Activated T-cell treated with anti-CD3 and anti-CD28 coated beads for 1 hour (primary cell): Measurements from ENCODE around the gene ATIC.
"Not testable (repeated sequence)": the region's sequence is repeated elsewhere in the genome, so short reads cannot be mapped to it uniquely, and the experiment has no call there.

Experiments used
- DNase-seq: peaks from one replicate; pipeline ENCODE4 v3.0.0-alpha.2; 2020; ENCODE audit warnings: low read depth

Gene ATIC

DNA sequence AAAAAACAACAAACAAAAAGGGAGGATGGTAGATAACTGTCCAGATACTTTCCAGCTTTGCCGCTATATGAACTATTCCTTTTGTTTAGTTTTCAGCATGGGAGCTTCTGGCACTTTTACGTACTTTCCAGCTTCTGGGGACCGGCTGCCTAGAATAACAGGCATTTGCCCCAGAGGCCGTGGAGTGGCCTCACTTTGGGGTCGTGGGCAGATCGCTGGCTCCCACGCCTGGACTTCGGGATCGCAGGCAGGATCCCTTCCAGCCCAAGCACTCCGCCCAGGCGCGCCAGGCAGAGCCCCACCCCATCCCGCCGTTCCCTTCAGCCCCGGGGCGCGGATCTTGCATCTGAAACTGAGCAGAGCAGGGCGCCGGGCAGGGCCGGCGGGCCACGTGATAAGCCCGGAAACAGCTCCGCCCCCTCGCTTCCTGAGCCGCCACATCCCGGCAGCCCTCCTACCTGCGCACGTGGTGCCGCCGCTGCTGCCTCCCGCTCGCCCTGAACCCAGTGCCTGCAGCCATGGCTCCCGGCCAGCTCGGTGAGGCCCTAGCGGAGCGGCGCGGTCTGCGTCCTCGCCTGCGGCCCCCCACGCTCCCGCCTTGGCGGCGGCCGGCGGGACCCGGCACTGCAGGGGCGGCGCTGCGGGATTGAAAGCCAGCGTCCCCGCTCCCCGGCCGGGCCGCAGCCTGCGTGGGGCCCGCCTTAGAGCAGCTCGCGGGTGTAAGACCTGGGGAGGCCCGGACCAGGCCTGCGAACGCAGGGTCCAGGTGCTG lies at the start of gene ATIC:
Gene ATIC (plus strand): TSS at position 435 of the 772 bp plus-strand sequence. CDS start 84 bp downstream, at position 519.
- peak; percentile 83 for DNase-seq

DNA sequence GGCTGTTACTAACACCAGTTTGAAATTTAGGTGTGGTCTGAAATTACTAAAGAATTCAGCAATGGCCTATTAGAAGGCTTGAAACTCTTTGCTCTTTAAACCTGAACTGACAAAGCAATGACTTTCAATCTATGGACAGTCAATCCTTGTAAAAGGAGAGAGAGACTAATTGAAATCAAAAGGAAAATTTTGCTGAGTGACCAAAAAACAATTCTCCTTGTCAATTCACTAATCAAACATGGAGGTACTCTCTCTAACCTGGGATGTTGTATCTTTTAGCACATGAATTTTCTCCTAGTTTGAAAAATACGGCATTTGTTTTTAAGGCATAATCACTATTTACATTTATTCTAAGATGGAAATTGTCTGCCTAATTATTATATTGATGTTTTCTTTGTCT lies 49.6 kb upstream of the ATIC start:
- DNase-seq = no peak

DNA sequence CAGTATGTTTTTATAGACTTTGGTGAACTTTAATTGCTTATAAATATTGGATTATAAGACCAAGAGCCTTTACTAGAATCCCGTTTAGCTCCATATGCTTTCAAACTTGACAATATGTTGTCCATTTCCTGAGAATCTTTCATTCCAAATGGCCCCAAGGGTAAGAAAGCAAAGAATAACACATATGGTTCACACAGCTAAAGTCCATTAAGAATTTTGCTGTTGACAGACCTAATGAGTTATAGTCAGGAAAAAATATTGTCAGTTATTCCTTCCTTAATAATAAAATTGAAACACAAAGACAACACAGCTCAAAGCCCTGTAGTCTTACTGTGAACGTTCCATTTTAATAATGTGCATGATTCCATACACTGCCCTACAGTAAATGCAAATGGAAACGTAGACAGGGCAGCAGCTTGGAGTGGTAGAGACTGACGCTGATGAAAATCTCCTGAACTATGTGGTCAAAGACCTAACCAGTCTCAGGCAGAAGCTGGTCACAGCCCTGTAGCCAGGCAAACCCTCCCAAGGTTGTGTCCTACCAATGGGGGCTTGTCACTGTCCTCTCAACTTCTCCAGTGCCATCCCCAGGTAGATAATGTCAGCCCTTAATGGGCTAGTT lies 49.0 kb upstream of the ATIC start:
- DNase-seq = no peak

DNA sequence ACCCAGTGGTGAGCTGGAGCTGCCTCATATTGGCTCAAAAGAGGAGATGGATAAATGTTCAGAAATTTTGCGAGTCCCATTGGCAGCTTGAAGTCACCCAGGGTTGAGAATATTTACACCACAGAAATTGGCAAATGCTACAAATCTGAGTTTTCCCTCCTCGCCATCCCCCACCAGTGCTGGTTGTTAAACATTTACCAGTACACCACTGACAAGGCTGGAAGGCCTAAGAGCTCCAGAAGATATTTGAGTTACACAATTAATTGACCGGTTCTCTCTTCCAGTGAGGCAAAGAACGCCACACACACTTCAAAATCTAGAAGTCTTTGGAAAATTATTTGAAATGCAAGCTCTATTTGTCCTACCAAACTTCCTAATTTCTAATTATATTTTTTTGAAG lies 47.5 kb upstream of the ATIC start:
- DNase-seq = no peak

DNA sequence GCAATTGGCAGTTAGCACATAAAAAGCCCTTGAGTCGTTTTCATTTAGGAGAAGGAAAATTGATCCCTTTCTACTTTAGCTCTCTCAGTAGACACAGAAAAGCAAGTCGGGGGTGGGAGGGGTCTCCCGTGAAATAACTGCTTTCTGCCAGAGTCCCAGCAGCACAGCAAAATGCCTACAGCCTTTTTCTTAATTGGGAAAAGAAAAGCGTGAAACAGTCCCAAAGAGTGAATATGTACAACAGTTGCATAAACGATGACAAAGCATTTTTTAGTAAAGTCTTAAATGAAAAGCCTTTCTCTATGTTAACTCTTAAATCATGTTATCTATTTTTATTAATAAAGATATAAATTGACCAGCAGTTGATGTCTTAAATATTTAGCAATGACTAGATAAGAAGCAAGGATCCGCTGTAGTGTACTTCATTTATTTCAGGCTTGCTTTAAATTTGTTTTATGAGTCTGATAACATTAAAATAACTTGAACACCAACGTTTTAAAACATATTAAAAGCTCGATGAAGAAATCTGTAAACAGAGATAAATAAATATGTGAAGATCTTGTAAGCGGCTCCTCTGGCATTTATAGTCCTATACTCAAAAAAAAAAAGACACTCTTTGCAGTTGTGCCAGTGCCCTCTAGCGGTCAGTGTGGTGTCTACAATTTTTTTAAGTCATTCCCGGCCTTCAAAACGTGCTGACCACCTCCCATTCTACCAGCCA lies 42.3 kb upstream of the ATIC start:
- DNase-seq = peak; percentile 49

DNA sequence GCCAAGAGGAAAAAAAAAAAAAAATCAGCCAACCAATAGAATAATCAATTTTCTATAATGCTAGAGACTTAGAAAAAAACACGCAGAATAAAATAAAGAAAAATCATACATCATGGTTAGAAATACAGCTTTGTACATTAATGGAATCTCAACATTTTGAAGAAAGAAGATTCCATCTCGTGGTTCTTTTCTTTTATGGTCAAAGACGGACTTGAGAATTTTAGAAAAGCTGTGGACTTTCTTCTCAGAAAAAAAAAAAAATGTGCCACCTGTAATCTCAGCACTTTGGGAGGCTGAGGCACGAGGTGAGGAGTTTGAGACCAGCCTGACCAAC lies 41.8 kb upstream of the ATIC start:
- DNase-seq = no peak

DNA sequence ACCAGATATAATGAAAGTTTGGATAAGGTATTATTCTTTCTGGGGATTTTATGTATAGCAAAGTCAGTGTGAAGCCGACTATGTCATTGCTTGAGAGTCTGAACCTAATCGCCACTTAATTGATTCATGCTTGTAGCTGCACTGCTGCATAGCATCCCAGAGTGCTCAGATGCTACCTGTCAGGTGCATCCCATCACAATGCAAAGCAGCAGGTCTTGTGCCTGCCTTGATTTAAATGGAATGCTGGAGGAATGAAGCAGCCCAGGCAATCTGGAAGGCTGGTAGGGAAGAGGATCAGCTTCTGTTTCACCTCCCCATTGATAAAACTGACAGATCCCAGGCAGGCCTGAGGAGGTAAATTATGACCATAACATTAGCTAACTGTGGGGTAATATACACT lies 40.4 kb upstream of the ATIC start:
- no peak for DNase-seq

DNA sequence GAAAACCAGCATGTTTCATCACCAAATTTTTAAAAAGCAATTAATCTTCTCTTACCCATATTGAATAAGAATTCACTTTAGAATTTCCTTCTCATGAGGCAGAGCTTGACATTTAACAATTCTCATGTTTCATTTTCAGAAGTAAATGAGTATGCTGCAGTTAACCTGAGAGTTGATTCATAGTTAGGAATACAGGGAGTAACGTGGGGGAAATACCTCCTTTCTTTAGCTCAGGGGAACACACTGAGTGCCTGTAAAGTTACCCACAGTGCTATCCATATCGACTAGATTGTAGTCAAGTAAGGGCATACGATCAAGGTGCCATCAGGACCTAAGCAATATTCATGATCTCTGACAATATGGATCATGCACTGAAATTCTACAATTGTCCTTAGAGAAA lies 38.9 kb upstream of the ATIC start:
- DNase-seq = no peak

DNA sequence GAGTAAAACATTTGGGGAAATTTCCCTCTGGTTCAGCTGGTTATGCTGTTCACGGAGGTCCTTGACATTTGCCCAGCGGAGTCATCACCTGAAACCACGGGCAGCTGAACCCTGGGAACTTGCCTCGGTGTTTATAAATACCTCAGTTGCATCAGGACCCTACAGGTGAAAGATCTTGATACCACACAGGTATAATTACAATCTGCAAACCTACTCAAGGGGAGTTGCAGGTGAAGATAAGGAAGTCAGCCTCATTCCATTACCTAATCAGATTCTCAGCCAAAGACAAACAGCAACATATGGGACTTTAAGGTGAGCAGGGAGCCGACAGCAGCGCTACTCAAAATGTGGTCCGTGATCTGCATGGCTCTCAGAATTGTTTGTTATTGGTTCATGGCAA lies 37.0 kb upstream of the ATIC start:
- no peak for DNase-seq

DNA sequence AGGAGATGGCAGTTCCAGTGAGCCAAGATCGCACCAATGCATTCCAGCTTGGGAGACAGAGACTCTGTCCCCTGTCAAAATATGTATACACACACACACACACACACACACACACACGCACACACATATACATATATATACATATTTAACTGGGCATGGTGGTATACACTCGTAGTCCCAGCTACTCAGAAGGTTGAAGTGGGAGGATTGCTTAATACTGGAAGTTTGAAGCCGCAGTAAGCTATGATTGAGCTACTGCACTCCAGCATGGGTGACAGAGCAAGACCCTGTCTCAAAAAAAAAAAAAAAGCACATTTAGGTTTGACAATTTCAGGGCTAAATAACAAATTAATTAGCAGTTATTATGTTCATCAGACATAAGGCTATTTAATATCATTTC lies 36.0 kb upstream of the ATIC start:
- no peak for DNase-seq

DNA sequence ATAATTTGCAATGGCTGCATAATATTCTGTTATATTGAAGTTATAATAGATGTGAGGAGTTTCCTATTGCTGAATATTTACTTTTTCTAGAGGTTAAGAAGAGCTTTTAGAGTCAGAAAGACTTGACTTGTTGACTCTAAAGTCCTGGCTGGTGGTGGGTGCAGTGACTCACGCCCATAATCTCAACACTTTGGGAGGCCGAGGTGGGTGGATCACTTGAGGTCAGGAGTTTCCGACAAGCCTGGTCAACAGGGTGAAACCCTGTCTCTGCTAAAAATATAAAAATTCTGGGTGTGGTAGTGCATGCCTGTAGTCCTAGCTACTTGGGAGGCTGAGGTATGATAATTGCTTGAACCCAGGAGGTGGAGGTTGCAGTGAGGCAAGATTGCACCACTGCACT lies 33.9 kb upstream of the ATIC start:
- DNase-seq = no peak

DNA sequence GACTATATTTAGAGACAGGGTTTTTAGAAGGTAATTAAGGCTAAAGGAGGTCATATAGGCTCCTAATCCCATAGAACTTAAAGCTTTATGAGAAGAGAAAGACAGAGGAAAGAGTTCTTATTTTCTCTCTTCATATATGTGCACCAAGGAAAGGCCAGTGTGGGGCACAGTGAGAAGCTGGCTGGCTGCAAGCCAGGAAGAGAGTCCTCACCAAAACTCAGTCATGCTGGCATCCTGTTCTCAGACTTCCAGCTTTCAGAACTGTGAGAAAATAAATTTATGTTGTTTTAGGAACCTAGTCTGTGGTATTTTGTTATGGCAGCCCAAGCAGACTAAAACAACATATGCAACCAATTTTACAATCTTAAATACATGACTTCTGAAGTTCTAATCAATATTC lies 31.5 kb upstream of the ATIC start:
- no peak for DNase-seq

DNA sequence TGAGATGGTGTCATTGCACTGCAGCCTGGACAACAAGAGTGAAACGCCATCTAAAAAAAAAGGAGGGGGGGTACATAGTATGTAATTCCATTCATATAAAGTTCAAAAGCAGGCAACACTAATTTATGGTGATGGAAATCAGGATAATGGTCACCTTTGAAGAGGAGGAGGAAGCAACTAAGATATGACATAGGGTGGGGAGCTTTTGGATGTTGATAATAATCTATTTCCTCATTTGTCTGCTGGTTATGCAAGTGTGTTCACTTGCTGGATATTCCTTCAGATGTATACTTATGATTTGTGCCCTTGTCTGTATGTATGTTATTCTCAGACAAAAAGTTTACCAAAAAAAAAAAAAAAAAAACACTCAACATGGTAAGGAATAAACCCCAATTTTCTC lies 28.6 kb upstream of the ATIC start:
- no peak for DNase-seq

DNA sequence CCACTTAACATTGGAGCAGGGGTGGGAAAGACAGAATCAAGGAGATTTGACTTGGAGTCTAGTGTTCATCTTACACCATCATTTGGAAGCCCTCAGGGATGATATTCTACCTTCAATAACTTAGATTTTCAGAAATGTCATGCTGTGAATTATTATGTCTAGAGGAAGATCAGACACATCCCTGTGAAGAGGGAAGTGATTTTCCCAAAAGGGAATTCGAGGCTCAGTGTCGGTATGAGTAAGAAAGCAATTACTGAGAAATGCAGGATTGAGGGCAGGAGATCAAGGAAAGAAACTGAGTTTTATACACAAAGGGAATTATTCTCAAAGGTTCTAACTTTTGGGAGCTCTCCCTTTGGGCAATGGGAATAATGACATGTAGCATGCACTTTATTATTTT lies 25.6 kb upstream of the ATIC start:
- DNase-seq = no peak

DNA sequence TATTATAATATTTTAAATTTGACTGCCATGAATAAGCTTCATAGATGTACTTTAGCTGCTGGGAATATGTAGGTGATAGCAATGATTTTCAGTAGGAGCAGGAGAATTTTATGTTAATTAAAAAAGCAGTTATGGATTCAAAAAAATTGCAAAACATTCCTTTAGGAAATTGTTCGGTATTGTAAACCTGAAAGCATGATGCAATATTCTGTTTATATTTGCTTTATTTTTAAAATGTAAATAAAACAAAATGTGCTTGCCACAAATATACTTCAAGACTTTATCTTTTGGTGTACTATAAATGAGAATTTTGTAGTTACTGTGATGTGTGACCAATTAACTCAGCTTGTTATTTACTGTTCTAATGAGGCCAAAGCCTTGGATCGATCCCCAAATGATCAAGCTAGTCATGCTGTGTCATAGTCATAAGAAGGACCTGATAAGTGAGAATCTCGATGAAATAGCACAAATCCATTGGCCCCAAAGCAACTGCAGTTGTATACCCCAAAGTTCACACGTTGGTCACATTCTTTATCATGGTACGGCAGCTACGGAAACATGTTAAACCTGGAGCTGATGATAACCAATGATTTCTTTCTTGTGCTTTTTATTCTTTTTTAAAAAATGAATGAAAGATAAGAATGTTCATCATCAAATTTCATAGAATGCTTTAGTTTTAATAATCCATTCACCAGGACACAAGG lies 23.6 kb upstream of the ATIC start:
- DNase-seq = no peak

DNA sequence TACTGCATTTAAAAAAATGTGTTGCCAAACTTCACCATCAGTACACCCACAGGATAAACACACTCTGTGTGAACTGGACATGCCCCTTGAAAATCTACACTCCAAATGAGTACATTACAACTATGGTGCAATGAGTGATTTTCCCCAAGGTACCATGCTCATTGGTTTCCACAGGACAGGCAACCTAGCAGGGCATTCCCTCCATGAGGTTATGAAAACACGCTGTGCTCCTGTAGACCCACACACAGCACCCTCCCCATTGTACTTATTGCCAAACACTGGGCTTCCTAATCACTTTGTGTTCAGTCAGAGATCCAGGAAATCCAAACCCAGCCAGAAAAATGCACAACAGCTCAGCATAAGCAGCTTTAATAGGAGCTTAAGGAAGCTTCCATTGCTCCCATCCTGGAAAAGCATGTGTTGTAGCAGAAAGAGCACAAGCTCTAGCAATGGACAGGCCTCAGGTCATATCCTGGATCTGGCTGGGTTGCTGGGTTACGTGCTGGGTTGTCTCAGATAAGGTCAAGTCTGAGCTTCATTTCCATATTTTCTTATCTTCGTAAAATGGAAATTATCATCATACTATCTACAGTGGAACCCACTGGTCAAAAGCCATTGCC lies 20.8 kb upstream of the ATIC start:
- no peak for DNase-seq

DNA sequence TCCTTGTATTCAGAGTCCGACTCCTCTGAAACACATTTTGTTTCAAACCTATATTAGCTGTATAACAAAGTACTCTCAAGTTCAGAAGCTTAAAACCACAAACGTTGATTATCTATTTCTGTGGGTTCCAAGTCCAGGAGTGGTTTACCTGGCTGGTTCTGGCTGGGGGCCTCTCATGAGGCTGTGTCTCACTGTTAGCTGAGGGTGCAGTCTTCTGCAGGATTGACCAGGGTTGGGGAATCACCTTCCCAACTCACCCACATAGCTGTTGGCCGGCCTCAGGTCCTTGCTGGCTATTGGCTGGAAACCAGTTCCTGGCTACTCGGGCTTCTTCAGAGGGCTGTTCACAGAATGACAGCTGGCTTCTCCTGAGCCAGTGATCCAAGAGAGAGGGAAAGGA lies 18.0 kb upstream of the ATIC start:
- no peak for DNase-seq

DNA sequence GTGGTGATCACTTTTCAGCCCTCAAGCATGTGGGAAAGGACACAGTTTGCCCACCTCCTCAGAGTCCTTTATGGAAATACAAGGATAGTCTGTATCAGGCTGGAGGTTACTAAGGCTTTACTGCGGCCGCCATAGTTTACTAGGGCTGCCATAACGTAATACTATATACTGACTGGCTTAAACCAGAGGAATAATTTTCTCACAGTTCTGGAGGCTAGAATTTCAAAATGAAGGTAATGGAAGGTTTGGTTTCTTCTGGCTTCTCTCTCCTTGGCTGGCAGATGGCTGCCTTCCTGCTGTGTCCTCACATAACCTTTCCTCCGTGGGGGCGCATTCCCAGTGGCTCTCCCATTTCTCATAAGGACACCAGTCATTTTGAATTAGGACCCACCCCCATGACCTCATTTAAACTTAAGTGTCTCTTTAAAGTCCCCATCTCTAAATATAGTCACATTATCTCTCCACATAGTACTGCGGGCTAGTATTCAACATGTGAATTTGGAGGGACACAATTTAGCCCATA lies 12.5 kb upstream of the ATIC start:
- no peak for DNase-seq

DNA sequence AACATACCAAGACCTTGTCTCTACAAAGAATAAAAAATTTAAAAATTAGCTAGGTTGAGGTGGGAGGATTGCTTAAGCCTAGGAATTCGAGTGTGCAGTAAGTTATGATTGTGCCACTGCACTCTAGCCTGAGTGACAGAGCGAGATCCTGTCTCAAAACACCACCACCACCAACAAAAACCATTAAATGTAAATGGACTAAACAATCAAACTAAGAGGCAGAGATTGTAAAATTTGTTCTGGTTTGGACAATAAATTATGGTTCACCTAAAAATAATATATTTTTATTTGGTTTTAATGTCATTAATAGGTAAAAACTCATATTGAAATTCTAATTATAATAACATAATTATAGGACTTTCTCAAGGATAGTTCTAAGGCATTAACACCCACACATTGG lies 9.9 kb upstream of the ATIC start:
- DNase-seq = no peak

DNA sequence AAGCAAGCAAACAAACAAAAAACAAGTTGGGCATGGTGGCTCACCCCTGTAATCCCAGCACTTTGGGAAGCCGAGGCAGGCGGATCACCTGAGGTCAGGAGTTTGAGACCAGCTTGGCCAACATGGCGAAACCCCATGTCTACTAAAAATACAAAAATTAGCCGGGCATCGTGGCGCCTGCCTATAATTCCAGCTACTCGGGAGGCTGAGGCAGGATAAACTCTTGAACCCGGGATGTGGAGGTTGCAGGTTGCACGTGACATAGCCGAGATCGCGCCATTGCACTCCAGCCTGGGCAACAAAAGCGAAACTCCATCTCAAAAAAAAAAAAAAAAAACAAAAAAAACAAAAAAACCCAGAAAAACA lies 617 bp upstream of the ATIC start:
- DNase-seq = not testable (repeated sequence)

DNA sequence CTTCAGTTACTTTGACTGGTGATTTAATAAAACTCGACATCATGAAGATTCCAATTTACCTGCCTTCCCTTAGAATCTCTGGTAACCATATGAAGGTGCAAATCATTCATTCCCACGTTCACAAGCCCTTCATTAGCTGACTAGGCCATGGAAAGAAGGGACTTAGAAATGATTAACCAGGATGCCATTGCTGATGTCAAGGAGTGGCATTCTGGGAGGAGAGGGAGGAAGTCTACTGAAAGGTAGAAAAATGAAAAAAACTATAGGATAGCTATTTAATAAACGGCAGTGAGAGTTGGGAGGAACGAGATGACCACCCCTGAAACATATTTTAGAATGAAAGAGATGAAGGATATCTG lies 1.4 kb downstream of the ATIC start:
- no peak for DNase-seq

DNA sequence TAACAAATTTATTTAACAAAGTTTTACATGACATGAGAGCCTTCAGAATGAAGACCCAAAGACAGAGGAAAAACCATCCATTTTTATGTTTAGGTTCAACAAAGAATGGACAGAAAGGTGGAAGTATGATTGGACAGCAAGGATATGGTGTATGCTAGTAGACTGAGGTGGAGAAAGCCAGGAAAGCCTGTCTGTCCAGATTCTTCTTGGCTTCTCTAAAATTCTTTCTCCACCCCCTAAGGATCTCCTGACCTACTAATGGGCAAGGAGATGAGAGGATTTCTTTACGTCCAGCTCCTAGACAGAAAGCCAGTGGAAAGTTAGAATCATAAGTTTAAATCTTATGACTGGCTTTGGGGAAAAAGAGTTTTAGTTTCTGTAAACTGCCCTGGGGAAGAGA lies 3.0 kb downstream of the ATIC start:
- no peak for DNase-seq
